GM12878 (cell line): ENCODE measurements around the gene DMRT1. TPM values are rescaled to one million over a fixed set of nuclear protein-coding genes. Genes with fewer than 3 reads are reported as not detected.
A peak's percentile ranks its signal among the peaks of the same experiment; 100 is the strongest.

Experiments
- BCL11A ChIP-seq: IDR thresholded peaks from 2 replicates; pipeline ENCODE4 v1.6.1; 2011; ENCODE audit warnings: low read depth, low read length
- CBX3 ChIP-seq: fragments of 200-600 bp; sonication (generic); IDR thresholded peaks from 2 replicates; pipeline ENCODE4 v1.6.1; 2016; ENCODE audit warnings: low read depth, borderline replicate concordance
- CHD4 ChIP-seq: fragments of 200-600 bp; sonication (generic); IDR thresholded peaks from 2 replicates; pipeline ENCODE4 v1.6.1; 2016; ENCODE audit warnings: mild to moderate bottlenecking
- ESRRA ChIP-seq: IDR thresholded peaks from 2 replicates; pipeline ENCODE4 v1.6.1; 2012; ENCODE audit warnings: mild to moderate bottlenecking, low read length, improper control_type of control experiment
- EZH2 ChIP-seq: IDR thresholded peaks from 2 replicates; pipeline ENCODE4 v1.6.1; 2012; ENCODE audit warnings: low read depth, mild to moderate bottlenecking, control low read depth, inconsistent platforms, low read length, borderline replicate concordance; ENCODE audit not compliant: control insufficient read depth
- GABPA ChIP-seq: IDR thresholded peaks from 2 replicates; pipeline ENCODE4 v1.6.1; 2014; ENCODE audit warnings: antibody characterized with exemption, low read depth, mild to moderate bottlenecking, inconsistent platforms
- IRF3 ChIP-seq: fragments of 450-650 bp; IDR thresholded peaks from 2 replicates; pipeline ENCODE4 v1.6.1; 2014; ENCODE audit warnings: mild to moderate bottlenecking
- JUND ChIP-seq: IDR thresholded peaks from 2 replicates; pipeline ENCODE4 v1.6.1; 2012; ENCODE audit warnings: low read depth, mild to moderate bottlenecking, low read length, improper control_type of control experiment, moderate library complexity
- RAD51 ChIP-seq: fragments of 450-650 bp; IDR thresholded peaks from 2 replicates; pipeline ENCODE4 v1.6.1; 2016; ENCODE audit warnings: moderate library complexity, mild to moderate bottlenecking, inconsistent platforms
- REST ChIP-seq: IDR thresholded peaks from 2 replicates; pipeline ENCODE4 v1.6.1; 2012; ENCODE audit warnings: mild to moderate bottlenecking, low read depth, low read length
- RFX5 ChIP-seq: IDR thresholded peaks from 2 replicates; pipeline ENCODE4 v1.6.1; 2011; ENCODE audit warnings: low read depth, low read length, improper control_type of control experiment
- TBL1XR1 ChIP-seq: IDR thresholded peaks from 2 replicates; pipeline ENCODE4 v1.6.1; 2012; ENCODE audit warnings: low read depth, low read length, improper control_type of control experiment
- TCF7 ChIP-seq: IDR thresholded peaks from 2 replicates; pipeline ENCODE4 v1.6.1; 2014; ENCODE audit warnings: antibody characterized with exemption, borderline replicate concordance
- USF2 ChIP-seq: IDR thresholded peaks from 2 replicates; pipeline ENCODE4 v1.6.1; 2011; ENCODE audit warnings: low read depth, low read length, improper control_type of control experiment, borderline replicate concordance
- ZBTB4 ChIP-seq: fragments of 450-650 bp; formaldehyde crosslinking; IDR thresholded peaks from 2 replicates; pipeline ENCODE4 v1.4.0; 2022; ENCODE audit warnings: mild to moderate bottlenecking, moderate library complexity
- ZBTB40 ChIP-seq: fragments of 450-650 bp; IDR thresholded peaks from 2 replicates; pipeline ENCODE4 v1.6.1; 2016; ENCODE audit warnings: mild to moderate bottlenecking, moderate library complexity, borderline replicate concordance
- ZNF24 ChIP-seq: fragments of 450-650 bp; IDR thresholded peaks from 2 replicates; pipeline ENCODE4 v1.6.1; 2017; ENCODE audit warnings: antibody characterized with exemption, mild to moderate bottlenecking
- polyA plus RNA-seq, 11 experiments: library from polyadenylated mRNA; depleted of rRNA in 4 of 11; unstranded in 6 of 11; stranded (reverse) in 5 of 11; fragments of >200 nt; fragmentation: Nextera tagmentation in 4 of 11; fragmentation: Illumina TruSeq in 1 of 11; extraction: Ambion mirVana in 4 of 11; extraction: Trizol in 1 of 11; gene quantifications; 1 replicate in 1 of 11; 2 replicates in 10 of 11; pipeline versions ENCODE4 v1.2.1 to v1.2.3, GENCODE V29; 2011 to 2016; ENCODE audit warnings: inconsistent platforms in 2 of 11, missing spikeins in 2 of 11, low read depth in 1 of 11
- total RNA-seq, 4 experiments: library from RNA; depleted of rRNA in 3 of 4; stranded (reverse); fragments of >200 nt in 3 of 4; fragmentation: Illumina TruSeq in 1 of 4; extraction: Trizol in 1 of 4; gene quantifications; 2 replicates each; pipeline versions ENCODE4 v1.2.1 to v1.2.3, GENCODE V29; 2013 to 2021

Gene DMRT1
- total and polyA plus RNA-seq, 10 of the 15 experiments (the other 5 are each of a cell fraction or from before 2014, with no cell fraction given) = 0.06 to 1.9 (median 0.24) TPM

- no peak for TF ChIP-seq ZBTB40
- peak; percentile 94 for TF ChIP-seq BCL11A
- no peak for TF ChIP-seq TCF7
- TF ChIP-seq RAD51 = 0 out of 2 replicates have a peak, but pooled peaks have one; percentile 15
- no peak for TF ChIP-seq REST
- no peak for TF ChIP-seq EZH2
- TF ChIP-seq ESRRA = no peak; the same call in 1 of the 2 replicates
- no peak for TF ChIP-seq CHD4
- 0 out of 2 replicates have a peak, but pooled peaks have one; percentile 58 for TF ChIP-seq ZNF24
- no peak; the same call in 1 of the 2 replicates for TF ChIP-seq USF2
- no peak for TF ChIP-seq ZBTB4 (CRISPR knock-in tag)
- no peak for TF ChIP-seq JUND
- TF ChIP-seq IRF3 = no peak
- no peak for TF ChIP-seq RFX5
- TF ChIP-seq GABPA = no peak
- peak; percentile 76; the same call in 1 of the 2 replicates for TF ChIP-seq TBL1XR1
- TF ChIP-seq CBX3 = no peak
Measured at GRCh38 chr9:893843-894420, 52.4 kb downstream of the DMRT1 start (continued).
